Pancreas (tissue), 10 donors: Measurements from ENCODE around the gene LYRM9. TPM values are rescaled to one million over a fixed set of nuclear protein-coding genes. Genes with fewer than 3 reads are reported as not detected.
"Not testable (repeated sequence)": the region's sequence is repeated elsewhere in the genome, so short reads cannot be mapped to it uniquely, and the experiment has no call there.

Source experiments
- ATAC-seq, 4 donors: fragments of 200-7000 bp; cut with Tn5 transposase; one replicate each; pipeline versions ENCODE4 v1.8.0 to v1.9.1; 2020; ENCODE audit warnings: mild to moderate bottlenecking in 4 of 4, moderate library complexity in 4 of 4
- DNase-seq, 6 donors: peaks; one replicate each; pipeline ENCODE4 v3.0.0-alpha.2; 2020
- FAIRE-seq: peaks from 2 replicates; lab custom pipeline; 2012; peaks lifted over from hg19 to GRCh38; lab: Jason Lieb, UNC
- H3K27ac ChIP-seq, 4 donors: fragments of 200-600 bp; sonication (generic); 1 replicate in 3 of 4; 2 replicates in 1 of 4; pipeline versions ENCODE4 v1.5.0 to v1.8.0; 2020
- H3K27me3 ChIP-seq, 4 donors: fragments of 200-600 bp; one replicate each; pipeline ENCODE4 v1.8.0; 2021
- H3K36me3 ChIP-seq, 3 donors: fragments of 200-600 bp; sonication (generic) in 1 of 3; one replicate each; pipeline versions ENCODE4 v1.5.0 to v1.8.0; 2020 to 2021
- H3K4me1 ChIP-seq, 3 donors: fragments of 200-600 bp; one replicate each; pipeline ENCODE4 v1.8.0; 2021
- H3K4me3 ChIP-seq, 4 donors: fragments of 200-600 bp; sonication (generic) in 2 of 4; one replicate each; pipeline versions ENCODE4 v1.5.0 to v1.8.0; 2020 to 2021
- H3K9me3 ChIP-seq, 4 donors: fragments of 200-600 bp; one replicate each; pipeline ENCODE4 v1.8.0; 2021
- CTCF ChIP-seq, 4 donors: fragments of 200-600 bp; sonication (generic) in 3 of 4; IDR thresholded peaks; one replicate each; pipeline versions ENCODE4 v1.5.0 to v1.8.0; 2021; ENCODE audit warnings: antibody characterized with exemption in 4 of 4
- WGBS, 2 donors: extraction: QIAGEN DNeasy Blood & Tissue Kit; methylation state at CpG; one replicate each; pipeline ENCODE4 v1.1.7; 2013; 5-methylcytosine and 5-hydroxymethylcytosine counted together
- intact Hi-C, 3 donors: fragments of 100-400 bp; cut with DNase I; formaldehyde crosslinking; loops; one replicate each; pipeline versions ENCODE4 v1.11.1 to v1.14.2; 2022
- polyA plus RNA-seq, 2 donors: library from polyadenylated mRNA; stranded (reverse); fragments of 200-250 nt; gene quantifications; one replicate each; pipeline ENCODE4 v1.2.3, GENCODE V29; 2013
- total RNA-seq, 6 donors: library from RNA; stranded (reverse); fragmentation: NEBNext Ultra II Directional in 4 of 6; extraction: Animal tissue kit (Norgen Biotek cat#: 25700) in 4 of 6; gene quantifications; one replicate each; pipeline versions ENCODE4 v1.2.1 to v1.2.4, GENCODE V29; 2021 to 2023
- donor health status: healthy with polysubstance abuse.
- donor health status: DM: no; HTN: no; CAD: no; lungs with moderate emphysema.
- donor health status: DM: no; HTN: no; CAD: no.
- donor health status: control.
- donor health status: control.
- donor health status: Bipolar disorder and iron deficiency.
- donor health status: DM: yes; HTN: yes; CAD: no.
- donor health status: DM: no; HTN: no; CAD: no.
- donor health status: DM: no; HTN: no; CAD: no.
- donor health status: DM: yes; HTN: yes; CAD: no.

Gene LYRM9
- total and polyA plus RNA-seq, 8 donors: 4.8 to 17.7 (median 9.8) TPM

GRCh38 chr17:27917000-27917399, 23.8 kb upstream of the LYRM9 start:
- intact Hi-C loops: no loop called here
- Histone ChIP-seq H3K4me3 (no peak overlapping the region), H3K27ac (no peak overlapping the region), H3K4me1 (no peaks in the 10 kb centered on the region), H3K27me3 (no peaks in the 10 kb centered on the region), H3K36me3 (no peaks in the 10 kb centered on the region), H3K9me3 (no peaks in the 10 kb centered on the region)
- ATAC-seq (no peak), DNase-seq (no peak), FAIRE-seq (no peak)
- TF ChIP-seq CTCF (IDR thresholded peaks at IDR 0.05): no peak
- 73 to 83% methylated on average over 1 of the region's 1 CpG for WGBS, 2 donors

DNA sequence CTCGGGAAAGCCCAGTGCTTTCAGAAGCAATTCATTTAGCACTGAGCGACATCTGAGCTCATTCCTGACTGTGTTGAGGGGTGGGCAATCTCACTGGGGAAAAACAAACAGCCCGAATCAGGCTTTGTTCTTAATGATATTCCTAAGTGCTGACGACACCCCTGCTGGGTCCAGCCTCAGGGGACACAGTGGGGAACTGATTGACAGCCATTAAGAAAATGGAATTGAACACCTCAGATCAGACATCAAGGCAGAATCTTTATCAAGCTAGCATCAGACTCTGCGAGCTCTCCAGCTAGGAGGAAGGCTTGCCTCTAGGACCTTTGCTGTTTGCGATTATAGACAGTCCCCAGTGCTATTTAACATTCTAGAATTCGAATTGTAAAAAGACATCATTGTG, 22.5 kb upstream of the LYRM9 start:
- Histone ChIP-seq H3K9me3 (no peaks in the 10 kb centered on the region), H3K36me3 (no peaks in the 10 kb centered on the region), H3K27me3 (no peaks in the 10 kb centered on the region), H3K4me3 (no peak overlapping the region), H3K4me1 (no peaks in the 10 kb centered on the region), H3K27ac (no peak overlapping the region)
- TF ChIP-seq CTCF (IDR thresholded peaks at IDR 0.05): no peak
- ATAC-seq (no peak), DNase-seq (no peak), FAIRE-seq (no peak)
- 66 to 71% methylated on average over 7 of the region's 7 CpGs for WGBS, 2 donors
- intact Hi-C loops: no loop called here

DNA sequence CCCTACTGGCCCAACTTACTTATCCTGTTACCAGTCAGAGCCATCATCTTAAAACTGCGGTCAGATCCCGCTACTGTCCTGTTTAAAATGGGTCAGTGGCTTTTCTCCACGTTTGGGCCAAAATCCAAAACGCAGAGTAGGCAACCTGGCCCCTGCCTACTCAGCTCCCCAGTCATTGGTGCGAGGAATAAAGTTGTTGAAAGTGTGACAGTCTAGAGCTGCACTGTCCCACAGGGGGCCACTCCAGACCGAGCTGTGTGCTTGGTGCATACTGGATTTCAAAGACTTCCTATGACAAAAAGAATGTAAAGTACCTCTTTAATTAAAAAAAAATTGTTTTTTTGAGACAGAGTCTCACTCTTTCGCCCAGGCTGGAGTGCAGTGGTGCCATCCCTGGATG, 21.2 kb upstream of the LYRM9 start:
- DNase-seq (no peak), FAIRE-seq (no peak), ATAC-seq (no peak)
- TF ChIP-seq CTCF (IDR thresholded peaks at IDR 0.05): no peak
- H3K4me1 ChIP-seq: no peaks in the 10 kb centered on the region
- H3K9me3 ChIP-seq: no peaks in the 10 kb centered on the region
- intact Hi-C loops: no loop called here
- no peak overlapping the region for H3K27ac ChIP-seq
- 69 to 91% methylated on average over 7 of the region's 7 CpGs for WGBS, 2 donors
- H3K4me3 ChIP-seq: no peak overlapping the region
- H3K36me3 ChIP-seq: no peaks in the 10 kb centered on the region
- no peaks in the 10 kb centered on the region for H3K27me3 ChIP-seq

- no peak for TF ChIP-seq CTCF (IDR thresholded peaks at IDR 0.05)
- 89 to 90% methylated on average over 2 of the region's 2 CpGs for WGBS, 2 donors
Observed at GRCh38 chr17:27912964-27913363, 19.8 kb upstream of the LYRM9 start.

DNA sequence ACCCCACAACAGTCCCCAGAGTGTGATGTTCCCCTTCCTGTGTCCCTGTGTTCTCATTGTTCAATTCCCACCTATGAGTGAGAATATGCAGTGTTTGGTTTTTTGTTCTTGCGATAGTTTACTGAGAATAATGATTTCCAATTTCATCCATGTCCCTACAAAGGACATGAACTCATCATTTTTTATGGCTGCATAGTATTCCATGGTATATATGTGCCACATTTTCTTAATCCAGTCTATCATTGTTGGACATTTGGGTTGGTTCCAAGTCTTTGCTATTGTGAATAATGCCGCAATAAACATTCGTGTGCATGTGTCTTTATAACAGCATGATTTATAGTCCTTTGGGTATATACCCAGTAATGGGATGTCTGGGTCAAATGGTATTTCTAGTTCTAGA, 19.1 kb upstream of the LYRM9 start:
- not testable (repeated sequence) for FAIRE-seq
- 75 to 84% methylated on average over 2 of the region's 3 CpGs for WGBS, 2 donors

More at GRCh38 chr17:27912964-27913363, 19.8 kb upstream of the LYRM9 start:
- Histone ChIP-seq H3K27ac (no peak overlapping the region), H3K4me3 (no peak overlapping the region), H3K36me3 (no peaks in the 10 kb centered on the region), H3K27me3 (no peaks in the 10 kb centered on the region), H3K4me1 (no peaks in the 10 kb centered on the region), H3K9me3 (no peaks in the 10 kb centered on the region)
- intact Hi-C loops: no loop called here
- FAIRE-seq (no peak), DNase-seq (no peak), ATAC-seq (no peak)

More for the DNA sequence above, 19.1 kb upstream of the LYRM9 start:
- H3K4me1 ChIP-seq, H3K27me3 ChIP-seq, intact Hi-C loops, H3K36me3 ChIP-seq, DNase-seq, H3K27ac ChIP-seq, H3K4me3 ChIP-seq, ATAC-seq, H3K9me3 ChIP-seq: not testable (repeated sequence)
